HG03432 (cell line): Measurements from ENCODE around the gene MC1R.
"Not testable (repeated sequence)": the region's sequence is repeated elsewhere in the genome, so short reads cannot be mapped to it uniquely, and the experiment has no call there.

Experiments
- ATAC-seq: cut with Tn5 transposase; IDR thresholded peaks from one replicate; pipeline ENCODE4 v1.9.1; 2021; ENCODE audit warnings: mild to moderate bottlenecking, moderate library complexity; ENCODE audit not compliant: unreplicated experiment

MC1R gene

DNA sequence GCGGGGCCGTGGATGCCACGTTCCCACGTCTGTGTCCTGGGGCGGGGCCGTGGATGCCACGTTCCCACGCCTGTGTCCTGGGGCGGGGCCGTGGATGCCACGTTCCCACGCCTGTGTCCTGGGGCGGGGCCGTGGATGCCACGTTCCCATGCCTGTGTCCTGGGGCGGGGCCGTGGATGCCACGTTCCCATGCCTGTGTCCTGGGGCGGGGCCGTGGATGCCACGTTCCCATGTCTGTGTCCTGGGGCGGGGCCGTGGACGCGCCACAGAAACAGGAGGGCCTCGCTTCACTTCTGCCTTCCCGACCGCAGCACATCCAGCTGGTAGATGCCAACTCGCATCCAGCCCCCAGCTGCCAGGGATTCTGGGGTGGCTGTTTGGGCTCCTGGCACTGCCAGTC, 15.4 kb downstream of the MC1R start:
- ATAC-seq = not testable (repeated sequence)

DNA sequence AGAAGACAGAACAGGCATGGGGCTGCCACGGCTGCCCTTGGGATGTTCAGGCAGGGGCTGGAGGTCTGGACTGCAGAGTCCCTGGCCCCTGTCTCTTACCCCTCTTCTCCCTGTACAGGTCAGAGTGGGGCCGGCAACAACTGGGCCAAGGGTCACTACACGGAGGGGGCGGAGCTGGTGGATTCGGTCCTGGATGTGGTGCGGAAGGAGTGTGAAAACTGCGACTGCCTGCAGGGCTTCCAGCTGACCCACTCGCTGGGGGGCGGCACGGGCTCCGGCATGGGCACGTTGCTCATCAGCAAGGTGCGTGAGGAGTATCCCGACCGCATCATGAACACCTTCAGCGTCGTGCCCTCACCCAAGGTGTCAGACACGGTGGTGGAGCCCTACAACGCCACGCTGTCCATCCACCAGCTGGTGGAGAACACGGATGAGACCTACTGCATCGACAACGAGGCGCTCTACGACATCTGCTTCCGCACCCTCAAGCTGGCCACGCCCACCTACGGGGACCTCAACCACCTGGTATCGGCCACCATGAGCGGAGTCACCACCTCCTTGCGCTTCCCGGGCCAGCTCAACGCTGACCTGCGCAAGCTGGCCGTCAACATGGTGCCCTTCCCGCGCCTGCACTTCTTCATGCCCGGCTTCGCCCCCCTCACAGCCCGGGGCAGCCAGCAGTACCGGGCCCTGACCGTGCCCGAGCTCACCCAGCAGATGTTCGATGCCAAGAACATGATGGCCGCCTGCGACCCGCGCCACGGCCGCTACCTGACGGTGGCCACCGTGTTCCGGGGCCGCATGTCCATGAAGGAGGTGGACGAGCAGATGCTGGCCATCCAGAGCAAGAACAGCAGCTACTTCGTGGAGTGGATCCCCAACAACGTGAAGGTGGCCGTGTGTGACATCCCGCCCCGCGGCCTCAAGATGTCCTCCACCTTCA, 16.2 kb downstream of the MC1R start:
- ATAC-seq = no peak

DNA sequence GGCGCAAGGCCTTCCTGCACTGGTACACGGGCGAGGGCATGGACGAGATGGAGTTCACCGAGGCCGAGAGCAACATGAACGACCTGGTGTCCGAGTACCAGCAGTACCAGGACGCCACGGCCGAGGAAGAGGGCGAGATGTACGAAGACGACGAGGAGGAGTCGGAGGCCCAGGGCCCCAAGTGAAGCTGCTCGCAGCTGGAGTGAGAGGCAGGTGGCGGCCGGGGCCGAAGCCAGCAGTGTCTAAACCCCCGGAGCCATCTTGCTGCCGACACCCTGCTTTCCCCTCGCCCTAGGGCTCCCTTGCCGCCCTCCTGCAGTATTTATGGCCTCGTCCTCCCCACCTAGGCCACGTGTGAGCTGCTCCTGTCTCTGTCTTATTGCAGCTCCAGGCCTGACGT, 17.0 kb downstream of the MC1R start:
- not testable (repeated sequence) for ATAC-seq

DNA sequence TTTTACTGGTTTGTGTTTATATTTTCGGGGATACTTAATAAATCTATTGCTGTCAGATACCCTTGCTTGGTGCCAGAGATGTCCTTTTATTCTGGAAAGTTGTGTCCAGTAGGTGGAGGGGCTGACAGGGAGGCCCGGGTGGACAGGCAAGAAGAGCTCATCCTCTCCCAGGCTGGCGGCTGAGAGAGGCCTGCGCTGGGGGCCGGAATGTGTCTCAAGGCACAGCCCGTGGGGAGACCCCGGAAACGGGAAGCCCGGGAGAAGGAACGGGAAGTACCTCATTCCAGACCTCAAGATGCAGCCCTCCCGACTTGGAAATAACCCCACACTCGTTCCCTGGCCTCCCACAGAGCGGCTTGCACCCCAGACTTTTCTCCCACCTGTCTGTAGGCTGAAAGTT, 17.4 kb downstream of the MC1R start:
- ATAC-seq = no peak

DNA sequence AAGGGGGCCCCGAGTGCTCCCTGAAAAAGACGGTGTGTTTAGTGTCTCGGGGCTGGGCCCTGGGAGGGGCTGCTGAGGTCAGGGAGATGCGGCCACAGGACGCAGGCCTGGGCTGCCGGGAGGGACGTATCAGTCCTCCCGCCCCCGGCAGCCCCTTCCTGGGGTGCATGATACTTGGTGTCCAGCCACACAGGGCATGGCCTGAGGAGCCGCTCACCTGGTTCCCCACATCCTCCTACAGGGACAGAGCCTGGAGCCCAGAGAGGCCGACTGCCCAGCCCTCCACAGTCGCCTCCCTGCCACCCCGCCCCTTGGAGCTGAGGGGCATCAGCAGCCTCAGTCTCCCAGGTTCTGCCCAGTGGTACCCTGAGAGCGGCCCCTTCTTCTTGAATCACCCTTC, 17.8 kb downstream of the MC1R start:
- no peak for ATAC-seq

DNA sequence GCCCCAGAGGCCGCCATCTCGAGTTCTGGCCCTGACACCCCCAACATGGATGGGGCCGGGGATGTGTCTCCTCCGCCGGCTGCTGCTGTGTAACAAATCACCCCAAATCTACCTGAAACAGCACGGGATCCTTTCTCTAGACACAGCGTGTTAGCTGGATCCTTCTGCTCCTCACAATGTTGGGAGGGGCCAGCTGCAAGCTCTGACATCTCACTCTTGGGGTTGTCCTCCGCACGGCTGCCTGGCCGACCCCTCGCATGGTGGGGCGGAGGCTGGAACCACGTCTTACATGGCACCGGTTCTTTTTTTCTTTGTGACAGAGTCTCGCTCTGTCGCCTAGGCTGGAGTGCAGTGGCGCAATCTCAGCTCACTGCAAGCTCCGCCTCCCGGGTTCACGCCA, 18.3 kb downstream of the MC1R start:
- no peak for ATAC-seq

DNA sequence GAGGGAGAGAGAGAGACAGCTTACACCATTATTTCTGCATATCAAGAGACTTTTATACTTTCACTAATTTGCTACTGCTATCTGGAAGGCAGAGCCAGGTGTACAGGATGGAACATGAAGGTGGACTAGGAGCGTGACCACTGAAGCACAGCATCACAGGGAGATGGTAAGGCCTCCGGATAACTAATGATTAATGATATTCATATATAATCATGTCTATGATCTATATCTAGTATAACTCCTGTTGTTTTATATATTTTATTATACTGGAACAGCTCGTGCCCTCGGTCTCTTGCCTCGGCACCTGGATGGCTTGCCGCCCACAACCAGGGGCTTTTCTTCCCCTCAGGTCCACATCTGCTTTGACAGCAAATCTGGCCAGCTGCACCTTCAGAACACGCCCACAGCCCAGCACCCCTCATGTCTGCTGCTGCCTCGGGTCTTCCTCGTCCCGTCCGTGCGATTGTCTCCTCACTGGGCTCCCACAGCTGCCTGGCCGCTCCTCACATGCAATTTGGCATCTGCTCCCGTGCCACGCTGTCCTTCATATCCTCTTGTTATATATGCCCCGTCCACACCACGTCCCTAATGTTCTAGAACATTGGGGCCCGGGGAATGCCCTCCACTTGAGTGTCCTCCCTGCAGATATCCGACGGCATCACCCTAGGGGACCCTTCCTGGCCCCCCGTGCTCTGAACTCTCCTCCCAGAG, 19.7 kb downstream of the MC1R start:
- ATAC-seq = no peak

DNA sequence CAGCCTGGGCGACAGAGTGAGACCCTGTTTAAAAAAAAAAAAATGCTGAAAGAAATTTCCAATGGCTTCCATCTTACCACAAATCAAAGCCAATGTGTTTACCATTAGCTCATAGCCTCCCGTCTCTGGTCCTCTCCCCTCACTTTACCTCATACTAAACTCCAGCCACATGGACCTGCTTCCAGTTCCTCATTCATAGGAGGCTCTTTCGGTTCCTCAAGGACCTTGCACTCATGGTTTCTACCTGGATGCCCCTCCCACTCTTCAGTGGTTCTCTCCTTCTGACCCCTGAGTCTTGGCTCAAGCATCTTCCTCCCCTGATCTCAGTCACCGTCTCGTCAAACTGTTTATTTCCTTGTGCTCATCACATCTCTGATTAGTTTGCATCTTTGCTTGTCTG, 26.1 kb downstream of the MC1R start:
- no peak for ATAC-seq

DNA sequence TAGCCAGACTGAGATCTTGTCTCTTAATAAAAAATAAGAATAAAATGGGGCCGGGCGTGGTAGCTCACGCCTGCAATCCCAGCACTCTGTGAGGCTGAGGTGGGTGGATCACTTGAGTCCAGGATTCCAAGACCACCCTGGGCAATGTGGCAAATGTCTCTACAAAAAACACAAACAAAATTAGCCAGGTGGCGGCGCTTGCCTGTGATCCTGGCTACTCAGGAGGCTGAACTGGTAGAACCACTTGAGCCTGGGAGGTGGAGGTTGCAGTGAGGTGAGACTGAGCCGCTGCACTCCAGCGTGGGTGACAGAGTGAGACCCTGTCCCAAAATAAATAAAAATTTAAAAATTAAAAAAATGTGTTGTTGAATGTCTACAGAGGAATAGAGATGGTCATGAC, 27.0 kb downstream of the MC1R start:
- no peak for ATAC-seq

DNA sequence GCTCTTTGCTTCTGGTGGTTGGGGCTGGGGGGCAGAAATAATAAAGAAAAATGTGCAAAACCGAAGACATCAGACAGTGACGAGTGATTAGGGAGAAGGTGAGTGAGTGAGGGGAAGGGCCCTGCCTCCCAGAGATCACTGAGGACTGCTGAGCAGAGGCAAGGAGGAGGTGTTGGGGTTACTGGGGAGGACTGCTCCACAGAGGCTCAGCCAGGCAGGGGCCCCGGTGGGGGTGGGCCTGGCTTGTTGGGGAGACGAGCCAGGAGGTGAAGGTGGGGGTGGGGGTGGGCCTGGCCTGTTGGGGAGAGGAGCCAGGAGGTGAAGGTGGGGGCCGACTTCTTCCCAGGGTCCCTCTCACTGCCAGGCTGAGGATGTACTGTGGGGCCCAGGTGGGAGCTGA, 27.9 kb downstream of the MC1R start:
- no peak for ATAC-seq

DNA sequence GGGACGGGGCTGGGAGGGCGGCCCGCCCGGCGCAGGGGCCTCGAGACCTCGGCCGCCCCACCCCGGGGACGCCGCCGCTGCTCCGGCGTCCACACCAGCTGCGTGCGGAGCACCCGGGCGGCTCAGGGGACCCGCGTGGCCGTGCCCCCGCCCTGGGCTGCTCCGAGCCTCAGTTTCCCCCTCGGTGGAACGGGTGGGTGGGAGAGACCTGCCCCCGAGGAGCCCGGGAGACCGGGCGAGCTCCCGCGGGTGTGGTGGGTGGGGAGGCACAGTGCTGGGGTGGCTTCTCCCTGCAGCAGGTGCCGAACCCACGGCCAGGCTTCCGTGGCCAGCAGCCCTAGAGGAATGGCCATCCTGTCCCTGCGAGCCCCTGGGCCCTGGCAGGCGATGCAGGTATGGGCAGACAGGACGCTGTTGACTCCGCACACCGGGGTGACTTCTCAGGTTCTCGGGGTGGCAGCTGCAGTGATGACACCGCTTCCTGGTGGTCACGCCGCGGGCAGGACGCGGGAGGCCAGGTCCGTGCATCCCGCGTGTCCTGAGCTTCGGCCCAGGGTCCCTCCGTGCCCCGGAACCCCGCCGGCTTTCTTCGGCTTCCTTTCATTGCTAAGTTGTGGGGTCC, 30.6 kb downstream of the MC1R start:
- no peak for ATAC-seq

DNA sequence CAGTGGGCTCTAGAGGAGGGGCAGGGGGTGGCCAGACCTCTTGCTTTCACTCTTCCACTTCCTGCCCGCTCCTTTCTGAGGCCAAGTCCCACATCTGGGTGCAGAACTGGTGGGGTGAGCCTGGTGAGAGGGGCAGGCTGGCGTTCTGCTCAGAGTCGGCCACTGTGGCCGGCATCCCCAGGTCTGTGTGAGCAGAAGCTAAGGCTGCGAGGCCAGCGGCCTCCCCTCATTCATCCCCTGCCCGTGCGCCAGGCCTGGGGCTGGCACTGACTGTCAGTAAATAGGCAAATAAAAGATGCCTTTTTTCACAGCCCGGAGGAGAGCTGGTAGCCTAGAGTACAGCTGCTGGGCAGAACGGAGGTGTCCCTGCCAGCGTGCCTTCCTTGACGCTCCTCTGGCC, 31.1 kb downstream of the MC1R start:
- ATAC-seq = no peak

DNA sequence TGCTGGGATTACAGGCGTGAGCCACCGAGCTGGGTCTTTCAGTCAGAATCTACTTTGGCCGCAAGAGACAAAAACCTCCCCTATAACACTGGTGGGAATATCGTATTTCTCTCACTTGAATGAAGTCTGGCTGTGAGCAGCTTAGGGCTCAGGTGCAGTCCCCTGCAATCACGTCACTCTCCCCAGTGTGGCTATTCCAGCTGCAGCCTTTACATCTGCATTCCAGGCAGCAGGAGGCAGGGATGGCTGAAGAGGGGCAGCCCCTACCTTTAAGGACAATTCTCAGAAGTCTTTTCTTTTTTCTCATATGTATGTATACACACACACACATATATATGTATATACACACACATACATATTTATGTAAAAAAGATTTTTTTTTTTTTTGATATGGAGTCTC, 32.8 kb downstream of the MC1R start:
- no peak for ATAC-seq

DNA sequence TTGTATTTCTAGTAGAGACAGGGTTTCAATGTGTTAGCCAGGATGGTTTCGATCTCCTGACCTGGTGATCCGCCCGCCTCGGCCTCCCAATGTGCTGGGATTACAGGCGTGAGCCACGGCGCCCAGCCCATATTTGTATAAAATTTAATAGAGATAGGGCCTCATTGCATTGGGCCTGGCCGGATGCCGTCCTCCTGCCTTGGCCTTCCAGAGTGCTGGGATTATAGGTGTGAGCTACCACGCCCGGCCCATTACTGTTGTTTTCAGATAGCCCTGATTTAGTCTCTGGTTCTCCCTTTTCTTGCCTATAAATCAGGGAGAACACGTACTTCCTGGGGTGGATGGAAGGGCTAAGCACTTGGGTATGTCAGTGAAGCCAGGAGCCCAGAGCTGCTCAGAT, 33.4 kb downstream of the MC1R start:
- ATAC-seq = no peak

DNA sequence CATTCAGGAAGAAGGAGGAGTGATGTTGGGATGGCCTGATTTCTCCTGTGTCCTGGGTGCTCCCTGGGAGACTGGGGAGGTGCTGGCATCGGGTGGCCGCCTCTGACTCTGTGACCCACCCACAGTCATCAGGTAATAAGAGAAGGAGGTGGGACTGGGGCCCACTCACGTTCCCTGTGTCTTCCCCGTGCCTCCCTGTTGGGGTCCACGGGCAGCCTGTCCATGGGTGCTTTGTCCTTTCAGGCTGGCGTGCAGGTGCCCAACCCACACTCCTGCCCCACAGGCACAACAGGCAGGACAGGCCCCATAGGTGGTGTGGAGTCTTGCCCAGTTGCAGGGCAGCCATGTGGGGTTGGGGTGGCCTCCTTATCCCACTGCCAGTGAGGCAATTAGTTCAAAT, 33.9 kb downstream of the MC1R start:
- no peak for ATAC-seq

DNA sequence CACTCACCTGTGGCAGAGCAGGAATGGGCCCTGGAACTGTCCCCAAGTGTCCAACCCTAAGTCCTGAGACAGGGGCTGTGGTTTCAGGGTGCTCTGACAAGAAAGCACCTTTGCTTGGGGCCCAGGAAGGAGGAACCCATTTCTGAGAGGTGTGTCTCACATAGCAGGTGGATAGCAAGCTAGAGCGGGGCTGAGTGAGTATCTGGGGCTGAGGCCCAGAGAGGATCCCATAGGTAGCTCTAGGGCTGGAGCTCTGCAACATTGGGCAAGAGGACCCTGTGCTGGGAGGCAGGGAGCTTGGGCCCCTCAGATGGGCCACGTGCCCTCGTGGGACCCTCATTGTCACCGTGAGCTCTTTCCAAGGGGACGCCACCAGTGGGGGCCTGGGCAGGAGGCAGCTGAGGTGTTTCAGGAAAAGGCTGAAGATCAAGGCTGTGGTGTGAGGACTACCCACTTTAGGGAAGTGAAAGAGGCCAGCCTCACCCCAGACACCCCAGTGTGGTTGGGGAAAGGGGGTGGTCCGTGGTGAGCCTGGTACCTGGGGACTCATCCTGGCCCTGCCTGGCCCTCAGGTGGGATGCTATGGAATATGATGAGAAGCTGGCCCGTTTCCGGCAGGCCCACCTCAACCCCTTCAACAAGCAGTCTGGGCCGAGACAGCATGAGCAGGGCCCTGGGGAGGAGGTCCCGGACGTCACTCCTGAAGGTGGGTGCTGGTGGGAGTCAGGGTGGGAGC, 35.2 kb downstream of the MC1R start:
- ATAC-seq = peak; percentile 59

DNA sequence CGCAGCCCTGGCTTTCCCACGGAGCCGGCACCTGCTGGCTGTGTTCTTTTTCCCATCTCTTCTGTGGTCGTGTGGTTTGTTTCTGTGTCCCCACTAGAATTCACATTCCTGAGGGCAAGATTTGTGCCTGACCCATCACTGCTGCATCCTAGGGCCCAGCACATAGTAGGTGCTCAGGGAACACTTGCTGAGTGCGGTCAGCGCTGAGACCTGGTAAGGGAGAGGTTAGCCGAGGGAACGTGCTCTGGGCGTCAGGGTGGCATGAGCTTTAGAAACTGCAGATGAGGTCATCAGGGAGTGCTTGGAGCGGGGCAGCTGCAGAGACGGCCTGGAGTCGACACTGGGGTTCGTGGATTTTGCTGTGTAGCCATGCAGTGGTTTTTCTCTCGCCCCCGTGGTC, 35.8 kb downstream of the MC1R start:
- no peak for ATAC-seq

DNA sequence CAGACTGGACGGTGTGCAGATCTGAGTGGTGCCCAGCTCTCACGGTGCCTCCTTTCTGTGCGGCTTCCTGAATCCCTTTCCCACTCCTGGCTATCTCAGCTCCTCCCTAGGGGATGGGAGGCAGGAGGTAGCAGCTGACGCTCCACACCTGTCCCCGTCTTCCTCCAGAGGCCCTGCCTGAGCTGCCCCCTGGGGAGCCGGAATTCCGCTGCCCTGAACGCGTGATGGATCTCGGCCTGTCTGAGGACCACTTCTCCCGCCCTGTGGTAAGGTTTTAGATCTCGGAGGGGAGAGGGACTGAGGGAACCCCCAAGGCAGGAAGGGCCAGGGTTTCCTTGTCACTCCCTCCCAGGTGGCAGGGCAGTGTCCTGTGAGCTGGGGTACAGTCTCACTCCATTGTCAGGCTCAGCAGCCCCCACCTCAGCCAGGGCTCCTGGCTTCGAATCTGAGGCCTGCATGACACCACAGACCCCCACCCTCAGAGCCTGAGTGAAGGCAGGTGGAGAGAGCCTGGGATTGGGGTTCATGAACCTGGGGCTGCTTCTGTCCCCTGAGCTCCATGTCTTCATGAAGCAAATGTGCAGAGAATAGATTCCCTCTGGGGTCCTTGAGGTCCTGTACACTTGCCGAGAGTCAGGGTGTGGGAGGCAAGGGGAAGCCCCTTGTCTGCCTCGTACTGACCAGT, 36.5 kb downstream of the MC1R start:
- no peak for ATAC-seq

DNA sequence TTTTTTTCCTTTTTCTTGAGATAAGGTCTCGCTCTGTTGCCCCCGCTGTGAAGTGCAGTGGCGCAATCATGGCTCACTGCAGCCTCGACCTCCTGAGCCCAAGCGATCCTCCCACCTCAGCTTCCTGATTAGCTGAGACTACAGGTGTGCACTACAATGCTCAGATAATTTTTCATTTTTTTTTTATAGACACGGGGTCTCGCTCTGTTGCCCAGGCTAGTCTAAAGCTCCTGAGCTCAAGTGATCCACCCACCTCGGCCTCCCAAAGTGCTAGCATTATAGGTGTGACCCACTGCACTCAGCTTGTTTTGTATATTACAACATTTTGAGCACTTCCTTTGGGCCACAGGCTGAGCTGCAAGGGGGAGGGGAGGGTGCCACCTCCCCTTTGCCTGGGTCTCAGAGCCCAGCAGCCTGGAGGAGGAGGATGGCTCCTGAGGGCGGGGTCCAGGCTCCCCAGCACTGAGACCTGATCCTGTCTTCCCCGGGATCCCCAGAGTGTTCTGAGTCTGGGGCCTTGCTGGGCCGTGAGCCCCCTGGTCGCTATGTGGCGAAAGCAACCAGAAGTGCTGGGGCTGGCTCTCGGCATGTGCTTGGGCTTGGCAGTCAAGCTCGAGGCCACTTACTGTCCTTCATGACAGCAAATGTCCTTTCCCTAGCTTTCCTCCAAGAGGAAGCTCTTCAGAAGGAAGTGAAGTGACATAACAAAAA, 38.0 kb downstream of the MC1R start:
- ATAC-seq = no peak

DNA sequence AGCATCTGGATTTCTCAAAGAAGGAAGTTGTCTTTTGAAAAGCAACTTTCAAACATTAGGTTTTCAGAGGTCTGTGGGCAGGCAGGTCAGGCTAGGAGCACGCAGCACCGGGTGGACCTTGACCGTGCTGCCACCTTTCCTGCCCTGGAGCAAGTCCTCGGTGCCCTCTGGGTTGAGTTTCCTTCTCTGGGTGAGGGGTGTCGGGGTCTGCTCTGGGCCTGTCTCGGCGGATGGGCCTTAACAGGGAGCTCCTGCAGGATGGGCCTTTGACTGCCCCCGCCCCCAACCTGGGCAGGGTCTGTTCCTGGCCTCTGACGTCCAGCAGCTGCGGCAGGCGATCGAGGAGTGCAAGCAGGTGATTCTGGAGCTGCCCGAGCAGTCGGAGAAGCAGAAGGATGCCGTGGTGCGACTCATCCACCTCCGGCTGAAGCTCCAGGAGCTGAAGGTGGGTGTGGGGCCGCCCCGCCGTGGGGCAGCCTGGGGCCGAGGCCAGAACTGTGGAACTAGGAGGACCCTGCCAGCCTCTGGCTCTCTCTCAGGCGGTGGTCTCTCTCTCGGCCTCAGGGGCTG, 38.6 kb downstream of the MC1R start:
- ATAC-seq = no peak
